ENCODE results near the gene RNF111. TPM values are rescaled to one million over a fixed set of nuclear protein-coding genes. Genes with fewer than 3 reads are reported as not detected.

Gene RNF111
- total RNA-seq, 1 donor: 21.4 TPM

DNA sequence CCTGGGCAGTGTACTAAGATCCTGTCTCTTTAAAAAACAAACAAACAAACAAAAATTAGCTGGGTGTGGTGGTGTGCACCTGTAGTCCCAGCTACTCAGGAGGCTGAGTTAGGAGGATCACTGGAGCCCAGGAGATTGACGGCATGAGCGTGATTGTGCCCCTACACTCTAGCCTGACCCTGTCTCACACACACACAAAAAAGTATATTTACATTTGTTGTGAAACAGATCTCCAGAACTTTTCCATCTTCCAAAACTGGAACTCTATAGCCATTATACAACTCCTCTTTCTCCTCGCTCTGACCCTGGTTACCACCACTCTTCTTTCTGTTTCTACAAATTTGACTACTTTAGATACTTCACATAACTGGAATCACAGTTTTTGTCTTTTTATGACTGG lies 61.4 kb downstream of the RNF111 start:
- TF ChIP-seq, protein P1, sequence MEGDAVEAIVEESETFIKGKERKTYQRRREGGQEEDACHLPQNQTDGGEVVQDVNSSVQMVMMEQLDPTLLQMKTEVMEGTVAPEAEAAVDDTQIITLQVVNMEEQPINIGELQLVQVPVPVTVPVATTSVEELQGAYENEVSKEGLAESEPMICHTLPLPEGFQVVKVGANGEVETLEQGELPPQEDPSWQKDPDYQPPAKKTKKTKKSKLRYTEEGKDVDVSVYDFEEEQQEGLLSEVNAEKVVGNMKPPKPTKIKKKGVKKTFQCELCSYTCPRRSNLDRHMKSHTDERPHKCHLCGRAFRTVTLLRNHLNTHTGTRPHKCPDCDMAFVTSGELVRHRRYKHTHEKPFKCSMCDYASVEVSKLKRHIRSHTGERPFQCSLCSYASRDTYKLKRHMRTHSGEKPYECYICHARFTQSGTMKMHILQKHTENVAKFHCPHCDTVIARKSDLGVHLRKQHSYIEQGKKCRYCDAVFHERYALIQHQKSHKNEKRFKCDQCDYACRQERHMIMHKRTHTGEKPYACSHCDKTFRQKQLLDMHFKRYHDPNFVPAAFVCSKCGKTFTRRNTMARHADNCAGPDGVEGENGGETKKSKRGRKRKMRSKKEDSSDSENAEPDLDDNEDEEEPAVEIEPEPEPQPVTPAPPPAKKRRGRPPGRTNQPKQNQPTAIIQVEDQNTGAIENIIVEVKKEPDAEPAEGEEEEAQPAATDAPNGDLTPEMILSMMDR (IDR thresholded peaks at IDR 0.05; ENCODE audit: extremely low read depth, low read depth, low read length): no peak
- Histone ChIP-seq H4K20me1 (ENCODE audit: insufficient read depth, low read length) (peaks cover 5% of the 10 kb centered on the region), H2AFZ (ENCODE audit: low read length) (no peak overlapping the region), H3K4me3 (ENCODE audit: insufficient read depth, low read length) (no peak overlapping the region), H3K79me2 (ENCODE audit: insufficient read depth, low read length) (peaks cover 49% of the 10 kb centered on the region), H3K27ac (ENCODE audit: low read depth, low read length) (no peak overlapping the region), H3K4me1 (ENCODE audit: insufficient read depth, low read length) (no peaks in the 10 kb centered on the region), H3K27me3 (ENCODE audit: insufficient read depth, low read length) (no peaks in the 10 kb centered on the region), H3K4me2 (ENCODE audit: insufficient read depth, low read length) (no peak overlapping the region), H3K9me3 (ENCODE audit: low read depth, low read length) (no peaks in the 10 kb centered on the region), H3K36me3 (ENCODE audit: insufficient read depth, low read length) (no peaks in the 10 kb centered on the region)
- no peak for DNase-seq (ENCODE audit: insufficient read length, low spot score, missing footprints)

DNA sequence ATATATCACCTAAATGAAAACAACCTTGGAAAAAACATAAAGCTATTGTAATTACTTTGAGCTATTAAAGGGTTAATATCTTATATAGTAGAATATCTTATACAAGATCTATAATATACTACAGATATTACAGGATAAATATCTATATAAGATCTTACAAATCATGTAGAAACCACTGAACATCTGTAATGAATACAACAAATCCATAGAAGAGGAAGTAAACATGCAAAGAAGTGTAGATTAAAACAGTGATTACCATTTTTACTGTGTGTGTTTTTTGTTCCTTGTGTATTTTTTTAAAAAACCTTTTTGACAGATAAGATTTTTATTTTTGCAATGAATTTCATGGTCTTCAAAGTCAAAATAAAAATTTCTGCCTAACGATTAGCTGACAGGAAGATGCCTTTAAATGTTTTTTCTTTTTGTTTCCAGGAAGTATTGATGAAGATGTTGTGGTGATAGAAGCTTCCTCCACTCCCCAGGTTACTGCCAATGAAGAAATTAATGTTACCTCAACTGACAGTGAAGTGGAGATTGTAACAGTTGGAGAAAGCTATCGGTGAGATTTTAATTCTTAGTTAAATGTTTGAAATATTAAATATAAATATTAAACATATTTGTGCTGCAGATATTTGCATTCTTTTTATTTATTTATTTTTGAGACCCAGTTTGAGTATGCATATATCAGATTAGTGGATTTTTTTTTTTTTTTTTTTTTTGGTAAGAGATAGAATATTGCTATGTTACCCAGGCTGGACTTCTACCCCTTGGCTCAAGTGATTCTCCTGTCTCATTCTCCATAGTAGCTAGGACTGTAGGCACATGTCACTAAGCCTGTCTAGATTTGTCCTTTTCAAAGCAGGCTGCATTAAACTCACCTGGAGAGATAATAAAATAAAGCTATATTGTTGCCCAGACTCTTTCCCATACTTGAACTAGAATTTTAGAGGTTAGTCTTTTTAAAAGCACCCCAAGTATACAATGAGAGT lies 64.7 kb downstream of the RNF111 start:
- H4K20me1 ChIP-seq (ENCODE audit: insufficient read depth, low read length): peaks cover 10% of the 10 kb centered on the region
- TF ChIP-seq, protein P1 (IDR thresholded peaks at IDR 0.05; ENCODE audit: extremely low read depth, low read depth, low read length): no peak
- no peak overlapping the region for H3K27ac ChIP-seq (ENCODE audit: low read depth, low read length)
- peaks cover 37% of the 10 kb centered on the region for H3K79me2 ChIP-seq (ENCODE audit: insufficient read depth, low read length)
- H2AFZ ChIP-seq (ENCODE audit: low read length): no peak overlapping the region
- H3K9me3 ChIP-seq (ENCODE audit: low read depth, low read length): no peaks in the 10 kb centered on the region
- no peak overlapping the region for H3K4me3 ChIP-seq (ENCODE audit: insufficient read depth, low read length)
- peaks cover 18% of the 10 kb centered on the region for H3K36me3 ChIP-seq (ENCODE audit: insufficient read depth, low read length)
- H3K4me1 ChIP-seq (ENCODE audit: insufficient read depth, low read length): no peaks in the 10 kb centered on the region
- no peaks in the 10 kb centered on the region for H3K27me3 ChIP-seq (ENCODE audit: insufficient read depth, low read length)
- no peak overlapping the region for H3K4me2 ChIP-seq (ENCODE audit: insufficient read depth, low read length)
- DNase-seq (ENCODE audit: insufficient read length, low spot score, missing footprints): no peak

DNA sequence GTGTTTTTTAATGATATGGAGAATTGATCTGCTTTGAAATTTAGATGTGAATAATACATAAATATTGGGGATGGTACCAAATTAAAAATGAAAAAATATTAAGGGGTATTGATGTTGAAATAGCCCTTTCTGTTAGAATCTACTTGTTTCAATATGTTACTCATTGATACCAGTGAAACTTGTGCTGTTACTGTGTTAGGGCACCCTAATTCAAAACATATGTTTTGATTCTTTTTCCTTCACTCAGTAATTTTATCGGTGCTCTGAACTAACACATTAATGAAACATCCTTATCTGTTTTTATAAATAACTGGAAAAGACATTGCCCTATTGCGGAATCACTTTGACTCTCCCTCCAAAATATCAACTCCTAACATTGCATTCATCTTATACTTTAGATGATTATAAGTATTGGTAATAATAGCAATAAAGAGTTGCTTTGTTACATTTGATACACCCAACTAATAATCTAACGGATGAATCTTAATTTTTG lies 65.5 kb downstream of the RNF111 start:
- H3K79me2 ChIP-seq (ENCODE audit: insufficient read depth, low read length): peaks cover 29% of the 10 kb centered on the region
- peaks cover 10% of the 10 kb centered on the region for H4K20me1 ChIP-seq (ENCODE audit: insufficient read depth, low read length)
- DNase-seq (ENCODE audit: insufficient read length, low spot score, missing footprints): no peak

More for the DNA sequence above, 65.5 kb downstream of the RNF111 start:
- Histone ChIP-seq H3K4me2 (ENCODE audit: insufficient read depth, low read length) (no peak overlapping the region), H3K27ac (ENCODE audit: low read depth, low read length) (no peak overlapping the region), H3K9me3 (ENCODE audit: low read depth, low read length) (no peaks in the 10 kb centered on the region), H2AFZ (ENCODE audit: low read length) (no peak overlapping the region), H3K27me3 (ENCODE audit: insufficient read depth, low read length) (no peaks in the 10 kb centered on the region), H3K4me3 (ENCODE audit: insufficient read depth, low read length) (no peak overlapping the region), H3K4me1 (ENCODE audit: insufficient read depth, low read length) (no peaks in the 10 kb centered on the region), H3K36me3 (ENCODE audit: insufficient read depth, low read length) (peaks cover 22% of the 10 kb centered on the region)
- TF ChIP-seq, protein P1 (IDR thresholded peaks at IDR 0.05; ENCODE audit: extremely low read depth, low read depth, low read length): no peak

Data from osteoblast (primary cell).